Suprapubic skin (tissue), 4 donors: Measurements from ENCODE around the gene DGCR6L. TPM values are rescaled to one million over a fixed set of nuclear protein-coding genes. Genes with fewer than 3 reads are reported as not detected.
"Not testable (repeated sequence)": the region's sequence is repeated elsewhere in the genome, so short reads cannot be mapped to it uniquely, and the experiment has no call there.

Experiments
- DNase-seq, 2 donors: peaks; one replicate each; pipeline ENCODE4 v3.0.0-alpha.2; 2019; ENCODE audit warnings: low spot score in 2 of 2
- H3K27ac ChIP-seq: fragments of 200-600 bp; sonication (generic); one replicate; pipeline ENCODE4 v1.5.1; 2019
- H3K27me3 ChIP-seq: fragments of 200-600 bp; sonication (generic); one replicate; pipeline ENCODE4 v1.5.1; 2019
- H3K36me3 ChIP-seq: fragments of 200-600 bp; sonication (generic); one replicate; pipeline ENCODE4 v1.5.1; 2019
- H3K4me1 ChIP-seq: fragments of 200-600 bp; sonication (generic); one replicate; pipeline ENCODE4 v1.5.1; 2019
- H3K4me3 ChIP-seq: fragments of 200-600 bp; sonication (generic); one replicate; pipeline ENCODE4 v1.5.1; 2019; ENCODE audit warnings: mild to moderate bottlenecking
- H3K9me3 ChIP-seq: fragments of 200-600 bp; sonication (generic); one replicate; pipeline ENCODE4 v1.5.1; 2019
- CTCF ChIP-seq, 2 donors: fragments of 200-600 bp in 1 of 2; fragments of 450-650 bp in 1 of 2; sonication (generic) in 1 of 2; IDR thresholded peaks; one replicate each; pipeline ENCODE4 v1.5.1; 2016 to 2019; ENCODE audit warnings: antibody characterized with exemption in 2 of 2, mild to moderate bottlenecking in 1 of 2, moderate library complexity in 1 of 2
- EP300 ChIP-seq: sonication (generic); formaldehyde crosslinking; IDR thresholded peaks from one replicate; pipeline ENCODE4 v1.6.1; 2017; ENCODE audit warnings: antibody characterized with exemption
- POLR2A ChIP-seq, 2 donors: fragments of 450-650 bp; IDR thresholded peaks; one replicate each; pipeline ENCODE4 v1.6.1; 2017; ENCODE audit warnings: antibody characterized with exemption in 2 of 2, mild to moderate bottlenecking in 2 of 2, moderate library complexity in 2 of 2
- POLR2AphosphoS5 ChIP-seq, 3 donors: sonication (generic); formaldehyde crosslinking; IDR thresholded peaks; one replicate each; pipeline ENCODE4 v1.6.1; 2017; ENCODE audit warnings: antibody characterized with exemption in 3 of 3
- WGBS: methylation state at CpG from one replicate; pipeline ENCODE4 v1.1.5; 2018; 5-methylcytosine and 5-hydroxymethylcytosine counted together
- total RNA-seq, 4 donors: library from RNA; depleted of rRNA; stranded (reverse); fragments of >200 nt; gene quantifications; one replicate each; pipeline ENCODE4 v1.1.0, GENCODE V29; 2016

DGCR6L gene
- total RNA-seq, 4 donors from 2014 or later = 45.9 to 75.2 (median 63.0) TPM

DNA sequence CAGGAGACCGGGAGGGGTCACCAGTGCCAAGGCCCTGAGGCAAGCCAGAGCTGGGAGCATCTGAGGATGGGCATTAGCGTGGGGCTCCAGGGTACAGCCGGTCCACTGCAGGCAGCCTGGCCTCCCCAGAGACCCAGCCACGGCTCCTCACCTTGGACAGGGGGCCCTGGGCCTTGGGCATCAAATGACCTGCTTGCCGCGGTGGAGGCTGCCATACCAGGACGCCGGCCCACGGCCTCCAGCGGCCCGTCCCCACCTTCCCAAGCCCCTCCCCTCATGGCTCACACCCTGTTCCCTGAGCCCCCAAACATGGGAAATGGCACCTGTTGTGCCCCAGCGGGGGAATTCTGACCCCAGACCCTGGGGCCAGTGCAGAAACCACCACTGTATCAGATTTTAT, 39.0 kb downstream of the DGCR6L start:
- TF ChIP-seq EP300 (no peak), POLR2AphosphoS5 (IDR thresholded peaks at IDR 0.05) (no peak), POLR2A (IDR thresholded peaks at IDR 0.05) (no peak), CTCF (IDR thresholded peaks at IDR 0.05) (no peak)
- Histone ChIP-seq H3K27me3 (peaks cover 5% of the 10 kb centered on the region), H3K4me3 (no peak overlapping the region), H3K4me1 (no peaks in the 10 kb centered on the region), H3K36me3 (no peaks in the 10 kb centered on the region), H3K9me3 (no peaks in the 10 kb centered on the region), H3K27ac (no peak overlapping the region)
- WGBS = 93% methylated on average over 3 of the region's 12 CpGs
- no peak for DNase-seq

DNA sequence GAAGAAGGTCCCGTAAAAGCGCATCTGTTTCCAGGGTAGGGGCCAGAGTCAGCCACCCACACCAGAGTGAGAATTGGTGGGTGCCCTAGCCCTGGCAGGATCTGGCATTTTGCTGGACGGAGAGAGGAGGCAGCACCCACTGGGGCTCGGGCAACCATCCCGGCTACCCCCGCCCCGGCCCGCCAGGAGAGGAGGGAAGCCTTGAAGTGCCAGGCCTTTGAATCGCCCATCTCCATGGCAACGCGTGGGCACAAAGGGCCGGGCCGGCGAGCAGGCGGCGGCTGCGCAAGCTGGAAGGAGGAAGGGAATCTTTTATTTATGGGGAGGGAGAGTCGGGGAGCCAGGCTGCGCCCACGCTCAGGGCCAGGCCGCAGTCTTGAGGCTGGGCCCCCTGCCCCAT, 39.7 kb downstream of the DGCR6L start:
- not testable (repeated sequence) for DNase-seq, H3K27ac ChIP-seq, H3K36me3 ChIP-seq, H3K27me3 ChIP-seq, H3K4me1 ChIP-seq, H3K9me3 ChIP-seq, H3K4me3 ChIP-seq
- WGBS = 75% methylated on average over 8 of the region's 21 CpGs

- no peaks in the 10 kb centered on the region for H3K4me1 ChIP-seq
- DNase-seq = no peak
- H3K27me3 ChIP-seq = peaks cover 5% of the 10 kb centered on the region
- no peak for TF ChIP-seq CTCF (IDR thresholded peaks at IDR 0.05)
- TF ChIP-seq POLR2AphosphoS5 (IDR thresholded peaks at IDR 0.05) = no peak
- no peak for TF ChIP-seq EP300
- no peak for TF ChIP-seq POLR2A (IDR thresholded peaks at IDR 0.05)
- H3K4me3 ChIP-seq = no peak overlapping the region
- WGBS = 78% methylated on average over 15 of the region's 15 CpGs
- H3K27ac ChIP-seq = no peak overlapping the region
- no peaks in the 10 kb centered on the region for H3K36me3 ChIP-seq
- no peaks in the 10 kb centered on the region for H3K9me3 ChIP-seq
Observed at GRCh38 chr22:20279662-20280134, 40.2 kb downstream of the DGCR6L start.

DNA sequence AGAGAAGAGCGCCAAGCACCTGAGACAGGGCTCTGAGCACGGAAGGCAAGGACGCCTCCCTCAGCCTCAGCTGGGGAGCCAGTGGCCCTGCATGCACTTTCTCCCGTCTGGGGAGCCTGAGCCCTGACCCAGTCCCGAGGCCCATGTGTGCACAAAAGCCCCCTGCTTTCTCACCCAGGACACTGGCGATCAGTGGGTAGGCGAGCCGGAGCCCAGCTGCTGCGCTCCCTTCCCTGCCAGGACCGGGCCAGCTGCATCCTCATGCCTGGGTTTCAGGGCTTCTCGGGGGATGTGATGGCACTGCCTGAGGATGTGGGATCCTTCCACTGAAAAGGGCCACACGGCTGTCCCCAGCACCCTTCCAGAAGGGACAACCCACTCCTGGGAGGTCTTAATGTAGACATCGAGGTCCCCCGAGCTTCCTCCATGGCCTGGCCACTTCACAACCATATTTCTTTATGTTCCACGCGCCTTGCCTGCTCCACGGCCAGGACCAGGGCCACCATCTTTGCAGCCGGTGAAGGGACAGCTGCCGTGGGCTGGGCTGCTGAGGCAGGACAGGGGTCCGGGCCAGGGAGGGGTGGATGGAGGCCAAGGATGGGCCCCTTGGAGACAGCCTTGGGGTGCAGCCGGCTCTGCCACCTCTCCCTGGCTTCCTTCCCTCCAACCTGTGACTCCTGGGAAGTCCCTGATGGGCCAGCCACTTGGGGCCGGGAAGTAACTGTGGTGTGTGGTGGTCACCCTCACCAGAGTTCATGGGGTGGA, 41.0 kb downstream of the DGCR6L start:
- not testable (repeated sequence) for H3K9me3 ChIP-seq, H3K4me3 ChIP-seq, H3K36me3 ChIP-seq, H3K27ac ChIP-seq, DNase-seq, H3K27me3 ChIP-seq, H3K4me1 ChIP-seq
- WGBS = 81% methylated on average over 6 of the region's 22 CpGs

GRCh38 chr22:20277936-20278635, 41.8 kb downstream of the DGCR6L start:
- not testable (repeated sequence) for H3K4me1 ChIP-seq, H3K27me3 ChIP-seq, H3K27ac ChIP-seq, H3K9me3 ChIP-seq, H3K36me3 ChIP-seq, DNase-seq, H3K4me3 ChIP-seq
- WGBS = 86% methylated on average over 11 of the region's 18 CpGs

DNA sequence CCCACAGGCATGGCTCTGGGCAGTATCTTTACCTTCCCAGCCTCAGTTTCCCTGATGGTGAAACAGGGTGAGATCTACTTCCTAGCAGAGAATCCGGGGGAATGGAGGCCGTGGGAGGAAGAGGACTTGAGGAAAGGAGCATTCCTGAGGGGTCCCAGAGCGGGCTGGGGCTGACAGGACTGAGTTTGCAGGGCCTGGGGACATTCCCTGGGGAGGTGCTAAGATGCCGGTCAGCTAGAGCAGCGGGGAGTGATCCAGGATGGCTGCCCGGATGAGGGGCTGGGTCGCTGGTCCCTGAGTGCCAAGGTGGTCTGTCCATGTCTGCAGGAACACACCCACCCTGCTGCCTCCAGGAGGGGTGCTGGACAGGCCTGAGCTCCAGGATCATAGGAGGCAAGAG, 43.4 kb downstream of the DGCR6L start:
- TF ChIP-seq CTCF (IDR thresholded peaks at IDR 0.05) (no peak), EP300 (no peak), POLR2A (IDR thresholded peaks at IDR 0.05) (no peak), POLR2AphosphoS5 (IDR thresholded peaks at IDR 0.05) (no peak)
- WGBS = 73% methylated on average over 7 of the region's 7 CpGs
- H3K36me3 ChIP-seq = no peaks in the 10 kb centered on the region
- DNase-seq = no peak
- H3K4me1 ChIP-seq = peaks cover 7% of the 10 kb centered on the region
- no peaks in the 10 kb centered on the region for H3K27me3 ChIP-seq
- no peaks in the 10 kb centered on the region for H3K9me3 ChIP-seq
- H3K4me3 ChIP-seq = no peak overlapping the region
- no peak overlapping the region for H3K27ac ChIP-seq
